PC-9 (cell line): ENCODE results near the gene NACC2. TPM values are rescaled to one million over a fixed set of nuclear protein-coding genes. Genes with fewer than 3 reads are reported as not detected.

Source experiments
- BruUV-seq: library from RNA; stranded (reverse); fragments of 400-500 nt; replicated peaks from 2 replicates; lab custom pipeline; 2021; lab: Mats Ljungman, UMichigan
- CTCF ChIA-PET: fragments of 300-600 bp; sonication (Branson Sonifier 250); formaldehyde crosslinking; loops from one replicate; lab custom pipeline; 2022; ENCODE audit warnings: antibody characterized with exemption; lab: Charles Lee
- POLR2A ChIA-PET: fragments of 300-600 bp; sonication (Branson Sonifier 250); formaldehyde crosslinking; loops from one replicate; lab custom pipeline; 2022; ENCODE audit warnings: antibody characterized with exemption; ENCODE audit not compliant: unreplicated experiment; lab: Charles Lee
- DNase-seq, 2 experiments: peaks; one replicate each; pipeline versions ENCODE4 v3.0.0 to v3.0.0-alpha.2; 2015 to 2022; ENCODE audit warnings: mixed read lengths in 1 of 2
- H2AFZ ChIP-seq: fragments of 200-600 bp; sonication (generic); 2 replicates; pipeline ENCODE4 v1.8.1; 2017; ENCODE audit warnings: antibody characterized with exemption
- H3F3A ChIP-seq: fragments of 200-600 bp; sonication (generic); 2 replicates; pipeline ENCODE4 v1.8.1; 2017; ENCODE audit warnings: antibody characterized with exemption, mild to moderate bottlenecking, low read depth; ENCODE audit not compliant: insufficient read depth
- H3K27ac ChIP-seq: fragments of 200-600 bp; sonication (generic); 2 replicates; pipeline ENCODE4 v1.6.1; 2016; ENCODE audit warnings: mixed run types
- H3K27me3 ChIP-seq: fragments of 200-600 bp; sonication (generic); 2 replicates; pipeline ENCODE4 v1.6.1; 2016; ENCODE audit warnings: low read depth, mixed run types; ENCODE audit not compliant: insufficient read depth
- H3K36me3 ChIP-seq: fragments of 200-600 bp; sonication (generic); 2 replicates; pipeline ENCODE4 v1.6.1; 2016; ENCODE audit warnings: low read depth, mixed run types
- H3K4me1 ChIP-seq: fragments of 200-600 bp; sonication (generic); replicated peaks from 2 replicates; pipeline ENCODE4 v1.6.1; 2016; ENCODE audit warnings: mixed run types; ENCODE audit not compliant: insufficient read depth
- H3K4me2 ChIP-seq: fragments of 200-600 bp; sonication (generic); 2 replicates; pipeline ENCODE4 v1.6.1; 2017; ENCODE audit warnings: mixed run types
- H3K4me3 ChIP-seq: fragments of 200-600 bp; sonication (generic); 2 replicates; pipeline ENCODE4 v1.6.1; 2016; ENCODE audit warnings: mixed run types
- H3K79me2 ChIP-seq: fragments of 200-600 bp; sonication (generic); 2 replicates; pipeline ENCODE4 v1.6.1; 2017; ENCODE audit warnings: low read depth, mixed run types
- H3K9me2 ChIP-seq: fragments of 200-600 bp; sonication (generic); 2 replicates; pipeline ENCODE4 v1.8.1; 2017; ENCODE audit warnings: mild to moderate bottlenecking; ENCODE audit not compliant: insufficient read depth
- H3K9me3 ChIP-seq: fragments of 200-600 bp; sonication (generic); 2 replicates; pipeline ENCODE4 v1.8.1; 2016; ENCODE audit warnings: low read depth; ENCODE audit not compliant: insufficient read depth
- H4K20me1 ChIP-seq: fragments of 200-600 bp; sonication (generic); 2 replicates; pipeline ENCODE4 v1.8.1; 2017; ENCODE audit not compliant: insufficient read depth
- EZH2 ChIP-seq: fragments of 200-600 bp; sonication (generic); IDR thresholded peaks from 2 replicates; pipeline ENCODE4 v1.8.0; 2017; ENCODE audit warnings: antibody characterized with exemption, low read depth
- intact Hi-C: fragments of 100-400 bp; cut with micrococcal nuclease; formaldehyde crosslinking; loops from one replicate; pipeline ENCODE4 v1.10.0; 2022; ENCODE audit not compliant: unreplicated experiment
- total RNA-seq: library from RNA; stranded (reverse); gene quantifications from 2 replicates; pipeline ENCODE4 v1.2.3, GENCODE V29; 2021
- TF ChIP-seq, protein P1 (sequence below): fragments of 200-600 bp; sonication (generic); conservative IDR thresholded peaks from 2 replicates; pipeline ENCODE4 v1.6.1; 2017; ENCODE audit warnings: mixed run types, antibody characterized with exemption, mild to moderate bottlenecking, moderate library complexity

NACC2 gene
- total RNA-seq, 1 experiment from 2014 or later = 22.4 TPM

DNA sequence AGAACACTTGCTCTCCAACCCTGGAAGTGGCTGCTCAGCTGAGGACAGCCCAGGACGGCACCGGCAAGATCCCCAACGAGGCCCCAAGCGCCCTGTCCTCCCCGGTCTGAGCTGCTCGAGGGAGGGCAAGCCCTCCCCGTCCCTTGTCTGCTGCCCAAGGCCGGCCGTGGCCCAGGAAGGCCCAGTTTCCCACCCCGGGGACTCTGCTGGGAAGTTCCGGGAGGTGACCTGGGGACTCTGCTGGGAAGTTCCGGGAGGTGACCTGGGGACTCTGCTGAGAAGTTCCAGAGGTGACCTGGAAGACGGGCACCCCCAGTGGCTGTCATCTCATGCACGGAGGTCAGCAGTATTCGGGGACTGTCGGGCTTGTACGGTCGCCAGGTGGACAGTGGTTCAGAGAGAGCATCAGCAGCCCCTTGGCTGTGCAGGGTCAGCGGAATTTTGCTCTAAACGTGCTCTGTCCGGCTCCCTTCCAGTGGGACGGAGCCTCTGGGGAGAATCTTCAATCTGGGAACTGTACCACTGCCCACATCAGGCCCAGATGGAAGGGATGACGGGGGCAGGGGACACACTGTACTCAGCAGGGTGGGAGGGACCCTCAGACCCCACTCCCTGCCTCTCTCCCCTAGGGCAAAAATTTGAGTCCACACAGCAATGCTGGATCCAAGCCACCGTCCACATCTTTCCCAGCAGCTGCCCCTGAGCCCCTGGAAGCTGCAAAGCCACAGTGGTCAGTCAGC, 7.2 kb downstream of the NACC2 start:
- no TSS peak for BruUV-seq
- peaks cover 48% of the 10 kb centered on the region for H4K20me1 ChIP-seq
- intact Hi-C loops = loop anchor here (5.0 kb wide), 1 partner anchor 34 kb away; no protein-coding TSS in a partner anchor
- no peak overlapping the region for H2AFZ ChIP-seq
- peaks cover 7% of the 10 kb centered on the region; the same call in 1 of the 2 replicates for H3K4me1 ChIP-seq
- no peak overlapping the region for H3K27ac ChIP-seq
- TF ChIP-seq EZH2 = no peak
- TF ChIP-seq, protein P1, sequence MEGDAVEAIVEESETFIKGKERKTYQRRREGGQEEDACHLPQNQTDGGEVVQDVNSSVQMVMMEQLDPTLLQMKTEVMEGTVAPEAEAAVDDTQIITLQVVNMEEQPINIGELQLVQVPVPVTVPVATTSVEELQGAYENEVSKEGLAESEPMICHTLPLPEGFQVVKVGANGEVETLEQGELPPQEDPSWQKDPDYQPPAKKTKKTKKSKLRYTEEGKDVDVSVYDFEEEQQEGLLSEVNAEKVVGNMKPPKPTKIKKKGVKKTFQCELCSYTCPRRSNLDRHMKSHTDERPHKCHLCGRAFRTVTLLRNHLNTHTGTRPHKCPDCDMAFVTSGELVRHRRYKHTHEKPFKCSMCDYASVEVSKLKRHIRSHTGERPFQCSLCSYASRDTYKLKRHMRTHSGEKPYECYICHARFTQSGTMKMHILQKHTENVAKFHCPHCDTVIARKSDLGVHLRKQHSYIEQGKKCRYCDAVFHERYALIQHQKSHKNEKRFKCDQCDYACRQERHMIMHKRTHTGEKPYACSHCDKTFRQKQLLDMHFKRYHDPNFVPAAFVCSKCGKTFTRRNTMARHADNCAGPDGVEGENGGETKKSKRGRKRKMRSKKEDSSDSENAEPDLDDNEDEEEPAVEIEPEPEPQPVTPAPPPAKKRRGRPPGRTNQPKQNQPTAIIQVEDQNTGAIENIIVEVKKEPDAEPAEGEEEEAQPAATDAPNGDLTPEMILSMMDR = no peak
- H3F3A ChIP-seq = peaks cover 5% of the 10 kb centered on the region; the same call in 1 of the 2 replicates
- H3K4me2 ChIP-seq = no peak overlapping the region
- ChIA-PET CTCF (no interaction called here), POLR2A (no interaction called here)
- no peaks in the 10 kb centered on the region for H3K36me3 ChIP-seq
- no peaks in the 10 kb centered on the region for H3K27me3 ChIP-seq
- H3K9me3 ChIP-seq = no peaks in the 10 kb centered on the region
- peaks cover 33% of the 10 kb centered on the region for H3K79me2 ChIP-seq
- no peak for DNase-seq
- H3K4me3 ChIP-seq = no peak overlapping the region
- H3K9me2 ChIP-seq = no peaks in the 10 kb centered on the region

DNA sequence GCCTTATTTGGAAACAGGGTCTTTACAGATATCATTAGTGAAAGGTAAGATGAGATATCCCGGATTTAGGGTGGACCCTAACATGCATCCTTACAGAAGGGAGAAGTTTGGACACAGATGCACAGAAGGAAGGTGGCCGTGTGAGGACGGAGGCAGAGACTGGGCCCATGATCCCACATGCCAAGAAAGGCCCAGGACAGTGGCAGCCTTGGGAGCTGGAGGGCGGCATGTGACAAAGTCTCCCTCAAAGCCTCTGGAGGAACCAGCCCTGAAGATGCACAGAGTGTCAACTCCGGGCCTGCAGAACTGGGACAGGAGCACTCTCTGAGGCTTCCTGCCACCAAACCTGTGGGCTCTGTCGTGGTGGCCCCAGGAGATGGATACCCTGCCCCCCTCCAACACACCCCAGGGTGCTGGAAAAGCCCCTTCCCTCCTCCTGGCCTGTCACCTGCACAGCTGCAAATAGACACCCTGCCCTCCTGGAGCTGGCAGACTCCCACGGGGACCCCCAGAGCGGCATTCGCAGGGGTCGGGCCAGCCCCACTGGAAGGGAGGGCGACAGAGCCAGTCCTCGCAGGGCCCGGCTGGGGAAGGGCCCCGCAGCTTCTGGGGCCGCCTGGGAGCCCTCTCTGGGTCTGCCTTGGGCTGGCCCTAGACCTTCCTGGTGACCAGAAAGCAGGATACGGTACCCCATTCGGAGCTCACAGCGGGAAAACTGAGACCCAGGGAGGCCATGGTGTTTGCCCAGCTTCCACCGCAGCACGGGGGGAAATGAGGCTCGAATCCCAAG, 7.9 kb downstream of the NACC2 start:
- Histone ChIP-seq H3K27me3 (no peaks in the 10 kb centered on the region), H3K36me3 (no peaks in the 10 kb centered on the region), H4K20me1 (peaks cover 48% of the 10 kb centered on the region), H3K4me2 (no peak overlapping the region), H2AFZ (no peak overlapping the region), H3F3A (peaks cover 5% of the 10 kb centered on the region; the same call in 1 of the 2 replicates), H3K27ac (no peak overlapping the region), H3K9me3 (no peaks in the 10 kb centered on the region), H3K4me1 (peaks cover 7% of the 10 kb centered on the region; the same call in 1 of the 2 replicates), H3K79me2 (0 out of 2 replicates have a peak, but pooled peaks cover 26% of the 10 kb centered on the region), H3K9me2 (no peaks in the 10 kb centered on the region), H3K4me3 (no peak overlapping the region)
- BruUV-seq = no TSS peak
- intact Hi-C loops = loop anchor here (5.0 kb wide), 1 partner anchor 35 kb away; no protein-coding TSS in a partner anchor
- no peak for DNase-seq
- ChIA-PET CTCF (no interaction called here), POLR2A (no interaction called here)
- TF ChIP-seq, protein P1 = no peak

DNA sequence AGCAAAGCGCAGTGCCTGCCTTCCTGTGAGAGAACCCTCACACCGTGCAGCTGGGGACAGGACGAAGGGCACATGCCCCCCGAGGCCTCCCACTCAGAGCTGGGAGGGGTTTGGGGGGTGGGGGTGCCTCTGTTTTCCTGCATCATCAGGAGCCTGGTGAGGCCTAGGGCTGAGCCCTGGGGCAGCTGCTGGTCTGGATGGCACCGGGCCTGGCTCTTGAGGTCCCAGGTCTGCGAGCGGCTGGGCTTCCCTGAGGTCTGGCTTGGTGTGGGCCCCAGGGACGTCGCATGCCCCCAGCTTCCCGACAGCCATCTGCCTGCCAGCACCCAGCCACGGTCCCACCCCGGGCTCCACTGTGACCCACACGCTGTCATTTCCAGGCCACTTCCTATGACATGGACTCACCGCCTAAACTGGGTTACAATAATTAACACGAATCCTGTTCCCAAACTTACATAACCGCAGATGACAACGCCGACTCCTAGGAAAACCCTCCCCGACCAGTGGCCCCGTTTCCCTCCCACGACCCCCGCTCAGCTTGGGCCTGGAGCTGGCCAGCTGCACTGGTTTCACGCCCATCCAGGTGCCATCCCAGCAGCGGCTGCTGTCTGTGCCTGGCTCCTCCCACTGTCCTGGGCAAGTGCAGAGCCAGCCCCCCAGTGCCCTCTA, 8.7 kb downstream of the NACC2 start:
- Histone ChIP-seq H2AFZ (no peak overlapping the region), H3F3A (peaks cover 5% of the 10 kb centered on the region; the same call in 1 of the 2 replicates), H4K20me1 (peaks cover 49% of the 10 kb centered on the region), H3K9me2 (no peaks in the 10 kb centered on the region), H3K79me2 (0 out of 2 replicates have a peak, but pooled peaks cover 22% of the 10 kb centered on the region), H3K9me3 (no peaks in the 10 kb centered on the region), H3K4me2 (no peak overlapping the region), H3K27ac (no peak overlapping the region), H3K27me3 (no peaks in the 10 kb centered on the region), H3K36me3 (no peaks in the 10 kb centered on the region), H3K4me3 (no peak overlapping the region), H3K4me1 (peaks cover under 1% of the 10 kb centered on the region; the same call in 1 of the 2 replicates)
- POLR2A ChIA-PET = no interaction called here
- TF ChIP-seq EZH2 = no peak
- TF ChIP-seq, protein P1 = no peak
- CTCF ChIA-PET = no interaction called here
- no peak for DNase-seq
- BruUV-seq = no TSS peak
- intact Hi-C loops = loop anchor here (5.0 kb wide), 1 partner anchor 36 kb away; no protein-coding TSS in a partner anchor
